HG03066 (cell line): Measurements from ENCODE around the gene CDK5RAP1.

Experiments used
- ATAC-seq: cut with Tn5 transposase; IDR thresholded peaks from one replicate; pipeline ENCODE4 v1.9.1; 2021; ENCODE audit warnings: low read depth; ENCODE audit not compliant: unreplicated experiment

Gene CDK5RAP1

DNA sequence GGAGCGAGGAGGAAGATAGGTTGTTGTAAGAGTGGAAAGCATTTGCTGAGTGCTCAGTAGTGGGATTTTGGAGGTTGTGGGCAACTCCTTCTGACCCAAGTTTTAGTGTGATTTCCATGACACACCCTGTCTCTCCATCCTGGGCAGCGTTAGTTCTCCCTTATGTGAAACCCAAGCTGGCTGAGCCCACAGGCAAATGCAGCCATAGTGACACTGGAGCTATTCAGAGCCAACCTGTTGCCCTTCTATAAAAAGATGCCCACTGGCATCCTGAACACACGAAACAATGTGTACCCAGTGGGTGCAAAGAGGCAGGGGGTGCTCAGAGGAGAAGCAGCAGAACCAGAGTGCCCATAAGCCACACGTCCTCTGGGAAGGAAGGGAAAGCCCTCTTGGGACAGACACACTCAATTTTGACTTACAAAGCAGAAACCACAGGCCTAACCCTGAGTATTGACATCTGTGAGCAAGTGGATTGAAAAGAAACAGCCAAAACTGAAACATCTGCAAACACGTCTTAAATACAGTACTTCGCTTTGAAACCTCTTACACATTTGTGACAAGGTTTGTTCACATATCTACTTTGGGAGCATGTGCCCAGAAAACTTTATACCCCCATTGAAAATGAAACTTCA lies 63.7 kb downstream of the CDK5RAP1 start:
- no peak for ATAC-seq

DNA sequence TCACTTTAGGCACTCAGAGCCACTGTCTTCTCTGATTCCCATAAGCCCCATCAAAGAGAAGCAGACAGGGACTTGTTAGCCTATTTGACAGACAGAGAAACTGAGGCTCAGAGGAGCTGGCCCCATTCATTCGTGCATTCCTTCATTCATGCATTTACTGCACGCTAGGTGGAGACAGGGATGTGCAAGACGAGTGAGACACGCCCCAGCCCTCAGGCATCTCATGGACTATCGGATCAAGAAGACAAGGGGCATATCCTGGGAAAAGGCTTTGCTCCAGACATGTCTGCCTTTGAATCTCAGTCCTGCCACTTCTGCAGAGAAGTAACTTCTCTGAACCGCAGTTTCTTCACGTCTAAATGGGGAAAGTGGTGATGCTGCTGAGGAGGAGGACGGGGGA lies 64.2 kb downstream of the CDK5RAP1 start:
- no peak for ATAC-seq

DNA sequence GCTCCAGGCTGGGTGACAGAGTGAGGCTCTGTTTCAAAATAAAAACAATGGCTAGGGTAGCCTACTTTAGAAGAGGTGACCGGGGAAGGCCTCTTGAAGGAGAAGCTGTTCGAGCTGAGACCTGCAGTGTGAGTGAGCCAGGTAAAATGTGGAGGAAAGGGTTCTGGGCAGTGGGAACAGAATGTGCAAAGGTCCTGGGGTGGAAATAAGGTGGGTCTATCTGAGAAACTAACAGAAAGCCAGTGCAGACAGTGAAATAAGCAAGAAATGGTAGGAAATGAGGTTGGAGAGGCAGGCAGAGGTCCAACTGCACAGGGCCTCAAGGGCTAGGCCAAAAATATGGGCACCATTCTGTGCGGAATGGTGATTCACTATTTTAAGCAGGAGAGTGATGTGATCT lies 64.9 kb downstream of the CDK5RAP1 start:
- no peak for ATAC-seq

DNA sequence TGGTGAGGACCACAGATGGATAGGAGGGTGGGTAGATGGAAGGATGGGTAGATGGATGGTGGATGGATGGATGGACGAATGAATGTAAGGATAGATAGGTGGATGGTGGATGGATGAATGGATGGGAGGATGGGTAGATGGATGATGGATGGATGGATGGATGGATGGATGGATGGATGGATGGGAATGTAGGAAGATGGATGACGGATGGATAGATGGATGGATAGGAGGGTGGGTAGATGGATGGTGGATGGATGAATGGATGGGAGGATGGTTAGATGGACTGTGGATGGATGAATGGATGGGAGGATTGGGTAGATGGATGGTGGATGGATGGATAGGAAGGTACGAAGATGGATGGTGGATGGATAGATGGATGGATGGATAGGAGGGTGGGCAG lies 67.2 kb downstream of the CDK5RAP1 start:
- no peak for ATAC-seq

DNA sequence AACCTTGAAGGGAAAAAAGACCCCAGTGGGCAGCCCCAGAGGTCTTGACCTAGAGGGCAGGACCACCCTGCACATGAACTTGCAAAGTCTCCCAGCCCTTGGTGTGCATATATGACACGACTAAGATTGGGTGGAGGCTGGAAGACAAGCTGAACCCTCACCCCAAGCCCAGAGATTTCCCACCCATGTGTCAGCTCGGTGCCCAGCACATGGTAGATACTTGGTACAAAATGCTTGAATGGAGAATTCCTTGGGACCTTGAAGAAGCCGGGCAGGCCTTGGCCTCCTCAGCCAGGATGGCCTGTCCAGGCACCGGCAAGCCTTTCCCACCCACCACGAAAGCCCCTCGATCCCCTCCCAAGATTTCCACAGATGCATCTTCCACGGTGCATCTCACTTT lies 67.7 kb downstream of the CDK5RAP1 start:
- no peak for ATAC-seq

DNA sequence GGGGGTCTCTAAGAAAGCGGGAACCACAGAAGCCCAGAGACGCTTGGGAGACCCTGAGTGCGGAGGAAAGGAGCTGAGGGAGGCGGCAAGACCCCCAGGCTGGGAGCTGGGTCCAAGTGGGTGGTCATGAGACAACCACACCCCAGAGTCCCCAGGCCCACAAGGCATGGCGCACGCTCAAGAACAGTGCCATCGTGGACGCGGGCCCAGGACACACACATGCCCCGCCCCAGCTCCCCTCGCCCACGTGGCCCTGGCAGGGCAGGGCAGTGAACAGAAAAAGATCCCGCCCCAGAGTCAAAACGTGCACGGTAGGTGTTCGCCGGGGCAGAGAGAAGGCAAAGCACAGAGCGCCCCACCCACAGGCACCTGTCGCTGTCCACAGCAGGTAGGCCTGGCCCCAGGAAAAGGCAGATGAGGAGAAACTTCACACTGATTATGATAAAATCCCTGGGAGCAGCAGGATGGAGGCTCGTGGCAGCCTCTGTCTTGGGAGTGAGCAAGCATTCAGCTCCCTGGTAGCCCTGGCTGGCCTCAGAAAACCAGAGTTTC lies 68.3 kb downstream of the CDK5RAP1 start:
- no peak for ATAC-seq

DNA sequence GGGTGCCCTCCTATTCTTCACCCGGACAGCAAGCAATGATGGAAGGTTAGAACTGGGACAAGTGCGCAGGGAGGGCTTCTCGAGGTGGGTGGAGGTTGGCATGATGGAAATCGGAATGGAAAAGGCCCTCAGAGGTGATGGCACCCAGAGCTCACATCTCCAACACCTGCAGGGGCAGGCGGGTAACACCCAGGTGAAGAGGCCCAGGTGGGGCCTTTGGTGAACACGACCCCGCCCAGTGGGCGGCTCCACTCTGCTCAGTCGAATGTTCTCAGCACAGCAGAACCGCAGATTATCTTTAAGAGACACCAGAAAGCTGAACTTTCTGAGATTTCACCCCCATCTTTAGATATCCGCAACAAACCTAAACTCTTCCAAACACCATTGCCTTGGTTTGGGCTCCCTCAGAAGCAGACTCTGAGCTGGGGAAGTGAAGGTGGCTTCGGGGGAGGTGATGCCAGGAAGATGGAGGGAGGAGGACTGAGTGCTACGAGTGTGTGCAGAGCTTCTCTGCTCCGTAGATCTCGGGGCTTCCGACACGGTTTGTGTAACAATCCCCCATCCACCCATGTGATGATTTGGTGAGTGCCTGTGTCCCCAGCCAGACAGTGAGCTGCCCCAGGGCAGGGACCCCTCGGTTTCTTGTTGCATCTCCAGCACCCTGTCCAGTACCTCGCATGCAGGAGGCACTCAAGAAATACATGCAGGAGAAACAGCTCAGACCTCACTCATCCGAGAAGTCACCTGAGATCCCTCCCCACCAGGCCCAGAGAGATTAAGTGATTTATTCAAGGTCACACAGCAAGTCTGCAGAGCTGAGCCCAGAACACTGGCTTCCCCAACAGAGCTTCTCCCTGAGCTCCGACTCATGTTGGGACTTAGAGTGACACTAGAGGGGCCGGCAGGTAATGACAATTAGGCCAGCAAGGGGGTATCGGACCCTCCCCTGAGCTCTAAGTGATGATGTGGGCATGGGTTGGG lies 72.9 kb downstream of the CDK5RAP1 start:
- ATAC-seq: no peak

DNA sequence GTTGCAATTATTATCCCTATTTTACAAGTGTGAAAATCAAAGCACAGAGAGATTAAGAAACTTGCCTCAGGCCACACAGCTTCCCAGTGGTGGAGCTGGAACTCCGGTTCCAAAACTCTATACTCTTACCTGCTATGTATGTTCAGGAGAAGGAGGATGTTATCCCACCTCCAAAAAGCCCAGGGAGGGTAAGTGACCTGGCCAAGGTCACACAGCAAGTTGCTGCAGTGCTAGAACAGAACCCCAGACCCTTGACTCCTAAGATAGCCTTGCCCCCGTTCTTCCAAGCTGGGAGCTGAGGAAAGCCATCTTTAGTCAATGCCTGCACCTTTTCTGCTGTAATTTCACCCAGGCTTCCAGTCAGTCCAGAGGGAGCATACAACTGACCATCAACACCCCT lies 76.0 kb downstream of the CDK5RAP1 start:
- no peak for ATAC-seq

DNA sequence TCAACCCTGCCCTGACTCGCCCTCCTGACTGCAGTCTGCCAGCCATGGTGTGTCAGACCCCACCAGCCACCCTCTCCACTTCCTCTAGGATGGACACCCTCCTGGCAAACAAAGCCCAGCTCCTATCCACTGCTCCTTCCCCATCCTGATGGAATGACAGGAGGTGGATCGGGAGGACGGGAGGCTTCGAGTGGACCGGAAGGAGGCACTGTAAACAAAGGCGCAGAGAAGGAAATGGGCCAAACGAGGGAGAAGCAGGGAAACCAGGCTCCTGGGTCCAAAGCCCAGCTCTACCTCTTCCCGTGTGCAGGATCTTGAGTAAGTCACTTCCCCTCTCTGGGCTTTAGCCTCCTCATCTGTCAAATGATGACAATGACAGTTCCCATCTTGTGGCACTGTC lies 78.1 kb downstream of the CDK5RAP1 start:
- no peak for ATAC-seq

DNA sequence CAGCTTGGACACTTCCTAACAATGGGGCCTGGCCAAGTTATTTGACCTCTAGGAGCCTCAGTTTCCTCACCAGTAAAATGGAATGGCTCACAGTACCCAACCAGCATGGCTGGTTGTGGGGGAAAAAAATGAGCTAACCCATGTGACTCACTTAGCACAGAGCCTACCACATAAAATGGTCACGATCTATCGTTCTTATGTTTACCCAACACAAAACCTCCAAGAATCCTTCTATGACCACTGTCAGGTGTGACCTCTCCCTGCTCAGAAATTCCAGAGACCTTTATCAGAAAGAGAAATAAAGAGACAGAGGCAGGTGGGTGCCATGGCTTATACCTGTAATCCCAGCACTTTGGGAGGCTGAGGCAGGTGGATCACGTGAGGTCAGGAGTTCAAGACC lies 78.9 kb downstream of the CDK5RAP1 start:
- no peak for ATAC-seq

DNA sequence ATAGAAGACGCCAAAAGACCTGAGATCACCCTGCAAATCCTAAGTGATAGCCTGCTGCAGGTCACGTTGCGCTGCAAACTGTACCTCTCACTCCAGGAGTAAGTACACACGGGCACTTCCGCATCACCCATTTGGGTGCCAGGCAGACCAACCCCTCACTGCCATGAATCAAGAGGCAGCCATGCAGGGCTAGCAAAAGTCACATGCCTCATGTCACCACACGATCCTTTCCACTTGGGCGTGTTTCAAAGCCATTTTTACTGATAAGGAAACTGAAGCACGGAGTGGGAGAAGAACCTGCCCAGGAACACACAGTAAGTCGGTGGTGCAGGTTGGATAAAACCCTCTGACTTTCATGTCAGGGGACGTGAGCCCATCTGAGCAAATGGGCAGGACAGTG lies 81.3 kb downstream of the CDK5RAP1 start:
- ATAC-seq: no peak

DNA sequence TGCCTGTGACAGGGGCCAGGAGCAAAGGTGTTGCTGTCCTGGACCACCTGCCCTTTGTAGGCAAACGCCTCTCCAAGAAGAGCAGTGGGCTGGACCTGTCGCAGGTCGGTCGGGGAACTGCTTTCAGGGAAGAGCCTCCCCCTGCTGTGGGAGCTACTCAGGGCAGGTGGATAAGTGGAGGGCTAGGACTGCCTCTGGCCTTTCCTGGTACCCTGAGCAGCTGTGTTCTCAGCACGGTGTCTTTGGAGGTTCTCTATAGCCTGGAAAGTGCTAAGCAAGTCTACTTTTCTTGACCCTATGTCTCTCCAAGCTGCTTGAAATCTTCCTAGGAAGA lies 83.3 kb downstream of the CDK5RAP1 start:
- no peak for ATAC-seq

DNA sequence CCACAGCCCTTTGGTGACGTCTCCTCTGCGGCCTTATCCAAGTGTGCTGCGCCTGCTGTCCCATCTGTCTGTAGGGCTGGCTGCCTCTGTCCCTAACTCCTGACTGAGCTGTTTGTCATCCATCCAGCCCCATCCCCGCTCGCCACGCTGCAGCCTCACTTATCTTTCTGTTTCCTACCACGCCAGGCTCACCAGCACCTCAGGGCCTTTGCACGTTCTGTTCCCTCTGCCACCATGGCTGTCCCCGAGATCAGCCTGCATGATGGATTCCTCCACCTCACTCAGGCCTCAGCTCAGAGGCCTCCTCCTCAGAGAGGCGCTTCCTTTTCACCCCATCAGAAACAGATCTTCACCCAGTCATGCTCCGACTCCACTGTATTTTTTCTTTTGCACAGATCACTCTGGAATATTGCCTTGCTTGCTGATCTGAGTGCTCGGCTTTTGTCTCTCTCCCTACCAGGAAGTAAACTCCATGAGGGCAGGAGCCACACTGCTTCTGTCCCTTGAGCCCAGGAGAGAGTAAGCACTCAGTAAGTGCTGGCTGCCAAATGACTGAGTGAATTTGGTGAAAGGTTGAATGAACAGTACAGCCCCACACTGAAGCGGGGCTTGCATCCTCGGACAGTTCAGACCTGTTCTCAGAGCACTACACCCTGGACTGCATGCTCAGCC lies 83.8 kb downstream of the CDK5RAP1 start:
- ATAC-seq: no peak

DNA sequence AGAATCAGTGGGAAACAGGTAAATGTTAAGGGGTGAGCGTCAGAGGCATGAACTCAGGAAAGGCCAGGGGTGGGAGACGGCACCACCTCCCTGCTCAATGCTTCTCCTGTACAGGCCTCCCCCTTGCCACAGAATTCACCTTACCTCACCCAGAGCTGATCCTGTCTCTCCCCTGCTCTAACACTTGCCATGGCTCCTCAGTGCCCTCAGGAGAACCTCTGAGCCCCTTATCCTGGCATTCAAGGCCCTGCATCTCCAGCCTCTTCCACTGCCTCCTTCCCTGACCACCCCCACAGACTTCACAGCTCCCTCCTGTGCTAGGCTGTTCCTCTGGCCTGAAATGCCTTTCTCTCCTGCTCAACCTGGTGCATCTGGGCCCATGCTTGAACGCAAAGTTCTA lies 84.4 kb downstream of the CDK5RAP1 start:
- no peak for ATAC-seq

DNA sequence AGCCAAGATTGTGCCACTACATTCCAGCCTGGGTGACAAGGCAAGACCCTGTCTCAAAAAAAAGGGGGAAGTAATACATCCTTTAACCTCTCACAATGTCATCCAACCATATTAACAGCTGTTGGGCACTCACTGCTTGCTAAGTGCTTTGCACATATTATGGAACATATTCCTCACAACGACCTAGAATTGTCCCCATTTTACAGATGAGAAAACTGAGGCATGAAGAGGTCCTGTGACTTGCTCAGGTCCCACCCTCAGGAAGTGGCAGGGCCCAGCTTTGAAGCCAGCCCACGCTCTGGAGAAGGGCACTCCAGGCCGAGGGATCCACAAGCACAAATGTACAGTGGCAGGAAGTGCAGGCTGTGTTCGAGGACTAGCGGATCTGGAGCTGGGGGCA lies 85.0 kb downstream of the CDK5RAP1 start:
- ATAC-seq: no peak

DNA sequence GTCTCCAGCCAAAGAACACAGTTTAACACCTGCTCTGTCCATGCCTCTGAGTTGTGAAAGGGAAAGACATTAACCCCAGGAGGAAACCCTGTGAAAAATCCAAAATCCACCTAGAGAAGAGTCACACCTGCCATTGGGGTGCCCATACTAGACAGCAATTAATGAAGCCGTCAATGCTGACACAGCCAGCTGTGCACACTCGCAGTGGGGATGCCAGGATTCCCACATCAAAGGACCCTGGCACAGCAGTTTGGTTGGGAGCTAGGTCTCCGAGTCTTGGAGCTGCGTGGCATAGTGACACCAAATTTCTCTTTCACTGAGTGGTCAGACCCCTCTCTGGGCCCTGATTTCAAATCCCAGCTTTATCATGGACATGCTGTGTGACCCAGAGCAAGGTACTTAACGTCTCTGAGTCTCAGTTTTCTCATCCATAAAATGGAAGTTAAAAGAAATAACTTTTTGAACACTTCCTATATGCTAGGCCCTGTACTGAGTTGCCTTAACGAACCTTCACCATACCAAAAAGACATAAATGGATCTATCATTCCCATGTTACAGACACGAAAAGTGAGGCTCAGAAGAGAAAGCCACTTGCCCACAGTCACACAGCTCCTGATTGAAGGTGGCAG lies 87.5 kb downstream of the CDK5RAP1 start:
- no peak for ATAC-seq

DNA sequence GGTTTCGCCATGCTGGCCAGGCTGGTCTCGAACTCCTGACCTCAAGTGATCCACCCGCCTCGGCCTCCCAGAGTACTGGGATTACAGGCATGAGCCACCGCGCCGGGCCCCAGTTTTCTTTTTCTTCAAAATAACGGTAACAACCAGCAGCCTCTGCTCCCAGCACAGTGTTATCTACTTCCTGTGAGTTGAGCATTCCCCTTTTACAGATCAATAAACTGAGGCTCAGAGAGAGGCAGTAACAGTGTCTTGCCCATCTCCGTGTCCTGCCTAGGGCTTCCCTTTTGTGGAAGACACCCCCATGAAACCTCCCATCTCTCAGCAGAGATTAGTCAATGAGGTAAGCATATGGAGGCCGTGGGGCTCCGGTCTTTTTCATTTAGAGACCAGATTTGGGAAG lies 88.7 kb downstream of the CDK5RAP1 start:
- ATAC-seq: no peak

DNA sequence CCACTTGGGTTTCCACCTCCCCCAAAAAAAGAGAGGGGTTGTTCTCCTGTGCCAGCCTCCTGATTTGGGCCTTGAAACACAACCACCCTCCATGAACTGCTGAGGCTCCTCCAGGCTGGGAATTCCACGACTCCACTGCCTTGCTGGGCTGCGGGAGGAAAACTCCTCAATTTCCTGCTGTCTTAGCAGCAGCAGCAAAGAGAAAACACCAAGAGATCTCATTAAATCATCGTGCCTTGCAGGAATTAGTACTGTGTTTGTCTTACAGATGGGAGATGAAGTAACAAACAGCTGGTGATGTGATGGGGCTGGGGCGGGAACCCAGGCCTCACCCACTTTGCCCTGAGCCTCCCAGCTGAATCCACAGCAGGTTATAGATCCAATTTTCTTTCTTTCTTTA lies 89.3 kb downstream of the CDK5RAP1 start:
- ATAC-seq: no peak

DNA sequence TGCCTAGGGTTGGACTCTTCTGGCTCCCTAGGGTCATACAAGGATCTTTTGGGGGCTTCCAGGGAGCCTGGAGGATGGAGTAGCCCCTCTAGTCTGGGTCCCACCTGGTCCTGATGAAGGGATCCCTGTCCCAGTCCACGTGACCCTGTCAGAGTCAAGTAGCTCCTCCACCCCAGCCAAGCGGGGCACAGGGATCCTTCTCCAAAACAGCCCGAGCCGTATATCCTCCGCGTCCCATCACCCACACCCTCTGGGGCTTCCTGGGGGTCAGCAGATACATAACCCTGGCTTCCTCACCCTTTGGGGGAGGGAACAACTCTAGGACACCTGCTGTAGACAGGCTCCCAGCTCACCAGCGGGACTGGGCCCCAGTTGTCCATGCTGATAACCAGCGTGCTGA lies 90.3 kb downstream of the CDK5RAP1 start:
- ATAC-seq: no peak

DNA sequence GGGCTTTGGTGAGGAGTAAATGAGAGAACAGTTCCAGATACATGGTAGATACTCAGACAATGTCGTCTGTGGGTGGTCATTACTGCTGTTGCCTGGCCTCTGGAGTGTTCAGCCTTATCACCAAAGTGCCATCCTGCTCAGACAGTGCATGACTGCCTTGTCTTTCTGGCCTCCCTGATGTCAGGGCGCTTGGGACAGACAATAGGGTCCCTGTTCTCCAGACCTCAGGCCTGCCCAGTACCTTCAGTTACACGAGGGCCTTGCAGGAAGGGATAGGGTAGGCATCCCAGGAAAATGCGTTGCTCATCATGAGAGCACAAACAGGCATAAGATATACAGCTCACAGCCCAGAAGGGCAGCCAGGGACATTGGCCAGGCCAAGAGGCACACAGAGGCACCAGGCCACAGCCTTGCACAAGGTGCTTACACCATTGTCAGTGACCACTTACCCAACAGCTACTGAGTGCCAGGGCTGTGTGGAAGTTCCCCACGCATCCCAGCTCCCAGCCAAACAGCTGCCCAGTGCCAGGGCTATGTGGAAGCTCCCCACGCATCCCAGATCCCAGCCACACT lies 90.9 kb downstream of the CDK5RAP1 start:
- no peak for ATAC-seq

DNA sequence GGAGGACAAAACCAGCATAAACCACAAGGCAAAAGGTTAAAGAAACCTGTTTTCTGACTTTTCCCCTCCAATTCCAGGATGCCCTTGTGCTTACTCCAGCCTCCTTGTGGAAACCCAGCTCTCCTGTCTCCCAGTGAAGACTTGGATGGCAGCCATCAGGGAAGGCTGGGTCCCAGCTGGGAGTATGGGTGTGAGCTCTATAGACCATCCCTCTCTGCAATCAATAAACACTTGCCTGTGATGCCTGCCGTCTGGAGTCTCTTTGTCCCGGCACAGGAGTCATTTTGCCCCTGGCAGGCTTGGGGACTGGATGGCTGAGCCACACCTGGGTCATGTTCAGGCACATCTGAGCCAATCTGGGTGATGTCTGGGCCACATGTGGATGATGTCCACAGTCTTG lies 91.7 kb downstream of the CDK5RAP1 start:
- no peak for ATAC-seq
